Measurements from ENCODE around the gene TPD52L1. TPM values are rescaled to one million over a fixed set of nuclear protein-coding genes. Genes with fewer than 3 reads are reported as not detected.

The TPD52L1 gene
- total RNA-seq, result 24.7 TPM

GRCh38 chr6:125153391-125154117 lies at the start of gene TPD52L1:
TSS of gene TPD52L1 (plus strand) at chr6:125153773. CDS start at chr6:125153952, 179 bp downstream.

GRCh38 chr6:125301435-125302391 lies 148.1 kb downstream of the TPD52L1 start, which contains the start of gene HDDC2:
TSS of gene HDDC2 (minus strand) at chr6:125301967. CDS start at chr6:125301932, 35 bp downstream.

Other genes with a start within 250 kb of the TPD52L1 start
- gene RNF217, start 191.3 kb upstream of the TPD52L1 start, total RNA-seq, result 25.1 TPM
- gene HDDC2, start 148.2 kb downstream of the TPD52L1 start, total RNA-seq, result 54.2 TPM